GM12874 (cell line): Measurements from ENCODE around the gene WDR88.

Source experiments
- CTCF ChIP-seq: IDR thresholded peaks from 2 replicates; pipeline ENCODE4 v1.5.1; 2011; ENCODE audit warnings: low read depth, mild to moderate bottlenecking, control low read depth, low read length, moderate library complexity; ENCODE audit not compliant: insufficient read depth

Gene WDR88

GRCh38 chr19:33132425-33132824 lies 511 bp downstream of the WDR88 start:
- TF ChIP-seq CTCF = peak; percentile 35

- no peak for TF ChIP-seq CTCF
Measured at GRCh38 chr19:33133438-33134031, 1.6 kb downstream of the WDR88 start.

- no peak for TF ChIP-seq CTCF
Measured at GRCh38 chr19:33134571-33135041, 2.7 kb downstream of the WDR88 start.

- TF ChIP-seq CTCF = no peak
Measured at GRCh38 chr19:33139165-33139564, 7.3 kb downstream of the WDR88 start.

- TF ChIP-seq CTCF = peak; percentile 94
Measured at GRCh38 chr19:33143897-33144405, 12.0 kb downstream of the WDR88 start.

GRCh38 chr19:33146209-33146608 lies 14.3 kb downstream of the WDR88 start:
- TF ChIP-seq CTCF = no peak

- no peak for TF ChIP-seq CTCF
Measured at GRCh38 chr19:33147538-33147937, 15.6 kb downstream of the WDR88 start.
